HEK293 (cell line): ENCODE data around the gene VAV3.

Experiments
- ELK4 ChIP-seq: IDR thresholded peaks from 2 replicates; pipeline ENCODE4 v1.6.1; 2011; ENCODE audit warnings: mild to moderate bottlenecking, low read depth, low read length, borderline replicate concordance
- HOXD13 ChIP-seq: sonication (generic); formaldehyde crosslinking; IDR thresholded peaks from 2 replicates; pipeline ENCODE4 v1.8.0; 2022; ENCODE audit warnings: missing genetic modification reagents, borderline replicate concordance
- SALL2 ChIP-seq: fragments of 450-650 bp; formaldehyde crosslinking; IDR thresholded peaks from 2 replicates; pipeline ENCODE4 v1.5.0; 2017; ENCODE audit warnings: missing biosample characterization, mild to moderate bottlenecking, missing genetic modification characterization, borderline replicate concordance
- ZBTB49 ChIP-seq: fragments of 450-650 bp; formaldehyde crosslinking; IDR thresholded peaks from 2 replicates; pipeline ENCODE4 v1.5.1; 2016; ENCODE audit warnings: missing biosample characterization, missing genetic modification characterization, low read depth
- ZBTB7A ChIP-seq: fragments of 450-650 bp; formaldehyde crosslinking; IDR thresholded peaks from 2 replicates; pipeline ENCODE4 v1.5.1; 2016; ENCODE audit warnings: low read depth, missing biosample characterization, missing genetic modification characterization
- ZBTB8A ChIP-seq: fragments of 450-650 bp; formaldehyde crosslinking; IDR thresholded peaks from 2 replicates; pipeline ENCODE4 v1.5.1; 2016; ENCODE audit warnings: missing biosample characterization, missing genetic modification characterization
- ZFP3 ChIP-seq: fragments of 450-650 bp; formaldehyde crosslinking; IDR thresholded peaks from 2 replicates; pipeline ENCODE4 v1.5.1; 2016; ENCODE audit warnings: low read depth, missing biosample characterization, missing genetic modification characterization
- ZFP41 ChIP-seq: fragments of 450-650 bp; formaldehyde crosslinking; IDR thresholded peaks from 2 replicates; pipeline ENCODE4 v1.5.1; 2016; ENCODE audit warnings: missing biosample characterization, missing genetic modification characterization, borderline replicate concordance
- ZNF133 ChIP-seq: fragments of 450-650 bp; formaldehyde crosslinking; IDR thresholded peaks from 2 replicates; pipeline ENCODE4 v1.5.1; 2016; ENCODE audit warnings: missing biosample characterization, missing genetic modification characterization
- ZNF311 ChIP-seq: fragments of 450-650 bp; formaldehyde crosslinking; IDR thresholded peaks from 2 replicates; pipeline ENCODE4 v1.5.1; 2017; ENCODE audit warnings: missing biosample characterization, missing genetic modification characterization, borderline replicate concordance
- ZNF529 ChIP-seq: fragments of 450-650 bp; formaldehyde crosslinking; IDR thresholded peaks from 2 replicates; pipeline ENCODE4 v1.5.1; 2017; ENCODE audit warnings: missing genetic modification characterization, missing biosample characterization; ENCODE audit not compliant: insufficient replicate concordance
- ZNF639 ChIP-seq: fragments of 450-650 bp; formaldehyde crosslinking; IDR thresholded peaks from 2 replicates; pipeline ENCODE4 v1.5.1; 2016; ENCODE audit warnings: missing biosample characterization, missing genetic modification characterization
- ZXDB ChIP-seq: fragments of 450-650 bp; formaldehyde crosslinking; IDR thresholded peaks from 2 replicates; pipeline ENCODE4 v1.5.1; 2016; ENCODE audit warnings: missing biosample characterization, missing genetic modification characterization

GRCh38 chr1:107965110-107965991 lies at the start of gene VAV3:
- TF ChIP-seq SALL2 (tag by site-specific recombination) (no peak), ZNF133 (no peak), ZNF639 (tag by site-specific recombination) (no peak), ZBTB49 (no peak), ZBTB7A (no peak), ZBTB8A (tag by site-specific recombination) (peak; percentile 32; the same call in 1 of the 2 replicates), ZFP3 (tag by site-specific recombination) (no peak), ZNF529 (tag by site-specific recombination) (no peak), HOXD13 (CRISPR knock-in tag) (no peak), ZNF311 (tag by site-specific recombination) (no peak), ZFP41 (tag by site-specific recombination) (no peak), ZXDB (tag by site-specific recombination) (peak; percentile 60), ELK4 (no peak)
